Measurements from ENCODE around the gene TH. TPM values are rescaled to one million over a fixed set of nuclear protein-coding genes. Genes with fewer than 3 reads are reported as not detected.

Gene TH
- polyA plus RNA-seq, 2 of the 4 experiments (the other 2 are of a cell fraction) = not detected

GRCh38 chr11:2188745-2189144, 17.1 kb upstream of the TH start:
- 70% methylated on average over 19 of the region's 19 CpGs for WGBS (ENCODE audit: missing lambda C conversion rate)
- H3K4me3 ChIP-seq = no peak overlapping the region
- TF ChIP-seq REST (IDR thresholded peaks at IDR 0.05) (no peak), TP53 (CRISPR knock-in tag; IDR thresholded peaks at IDR 0.05) (no peak), E2F6 (IDR thresholded peaks at IDR 0.05; ENCODE audit: borderline replicate concordance, low read depth) (no peak), MAX (IDR thresholded peaks at IDR 0.05) (no peak), CHD4 (IDR thresholded peaks at IDR 0.05; ENCODE audit: borderline replicate concordance) (no peak), MAFK (IDR thresholded peaks at IDR 0.05; ENCODE audit: partially characterized antibody) (no peak), SREBF2 (IDR thresholded peaks at IDR 0.05) (no peak)
- TF ChIP-seq, protein P1, sequence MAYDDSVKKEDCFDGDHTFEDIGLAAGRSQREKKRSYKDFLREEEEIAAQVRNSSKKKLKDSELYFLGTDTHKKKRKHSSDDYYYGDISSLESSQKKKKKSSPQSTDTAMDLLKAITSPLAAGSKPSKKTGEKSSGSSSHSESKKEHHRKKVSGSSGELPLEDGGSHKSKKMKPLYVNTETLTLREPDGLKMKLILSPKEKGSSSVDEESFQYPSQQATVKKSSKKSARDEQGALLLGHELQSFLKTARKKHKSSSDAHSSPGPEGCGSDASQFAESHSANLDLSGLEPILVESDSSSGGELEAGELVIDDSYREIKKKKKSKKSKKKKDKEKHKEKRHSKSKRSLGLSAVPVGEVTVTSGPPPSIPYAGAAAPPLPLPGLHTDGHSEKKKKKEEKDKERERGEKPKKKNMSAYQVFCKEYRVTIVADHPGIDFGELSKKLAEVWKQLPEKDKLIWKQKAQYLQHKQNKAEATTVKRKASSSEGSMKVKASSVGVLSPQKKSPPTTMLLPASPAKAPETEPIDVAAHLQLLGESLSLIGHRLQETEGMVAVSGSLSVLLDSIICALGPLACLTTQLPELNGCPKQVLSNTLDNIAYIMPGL (CRISPR knock-in tag; IDR thresholded peaks at IDR 0.05; ENCODE audit: borderline replicate concordance) = no peak
- DNase-seq (ENCODE audit: low read depth in 1 of 2, low spot score in 1 of 2) (no peak), ATAC-seq (no peak), FAIRE-seq (no peak)
- ChIA-PET CTCF (interaction anchor here (1.3 to 6.9 kb wide), 2 partner anchors 232 to 312 kb away, joined by 3 to 100 read pairs; no protein-coding TSS in a partner anchor), POLR2A (interaction anchor here (0.7 kb wide), 1 partner anchor 290 kb away, joined by 5 read pairs; no protein-coding TSS in a partner anchor)
- no peaks in the 10 kb centered on the region for H3K4me1 ChIP-seq
- H3K9me3 ChIP-seq = no peaks in the 10 kb centered on the region
- H3K27ac ChIP-seq = no peak overlapping the region
- no peak overlapping the region for H3K4me2 ChIP-seq

DNA sequence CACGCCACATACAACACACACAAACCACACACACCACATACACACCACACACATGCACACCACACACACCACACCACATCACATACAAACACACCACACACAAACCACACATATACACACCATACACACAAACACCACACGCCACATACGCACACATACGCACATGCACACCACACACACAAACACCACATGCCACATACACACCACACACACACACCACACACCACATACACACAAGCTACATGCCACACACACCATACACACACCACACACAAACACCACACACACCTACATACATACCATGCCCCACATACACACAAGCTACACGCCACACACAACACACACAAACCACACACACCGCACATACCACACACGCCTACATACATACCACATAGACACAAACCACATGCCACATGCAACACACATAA, 15.7 kb upstream of the TH start:
- Histone ChIP-seq H3K4me1 (no peaks in the 10 kb centered on the region), H3K4me3 (no peak overlapping the region), H3K4me2 (peak overlapping the region; percentile 72), H3K27ac (no peak overlapping the region), H3K9me3 (no peaks in the 10 kb centered on the region)
- CTCF ChIA-PET = interaction anchor here (1.0 to 6.9 kb wide), 23 partner anchors 8 to 700 kb away, joined by 3 to 100 read pairs (median 5); partner anchors contain the start of genes C11orf21, TSPAN32 and TSSC4
- 81% methylated on average over 7 of the region's 7 CpGs for WGBS (ENCODE audit: missing lambda C conversion rate)
- ATAC-seq (no peak), DNase-seq (ENCODE audit: low read depth in 1 of 2, low spot score in 1 of 2) (no peak), FAIRE-seq (no peak)
- POLR2A ChIA-PET = no interaction called here
- TF ChIP-seq RARB (CRISPR knock-in tag; IDR thresholded peaks at IDR 0.05) (no peak), EHMT2 (IDR thresholded peaks at IDR 0.05; ENCODE audit: low read depth) (no peak)

GRCh38 chr11:2186669-2187279, 15.2 kb upstream of the TH start:
- H3K27ac ChIP-seq = peak overlapping the region in 1 of 2 experiments; percentile 69; a peak in 2 of 6 replicates
- H3K9me3 ChIP-seq = no peaks in the 10 kb centered on the region
- H3K4me3 ChIP-seq = no peak overlapping the region
- POLR2A ChIA-PET = no interaction called here
- FAIRE-seq = no peak
- CTCF ChIA-PET = interaction anchor here (0.6 to 6.9 kb wide), 43 partner anchors 8 to 706 kb away, joined by 3 to 100 read pairs (median 4); partner anchors contain the start of genes C11orf21, TSPAN32 and TSSC4
- peak overlapping the region; percentile 72 for H3K4me2 ChIP-seq
- peak; percentile 76 for DNase-seq (ENCODE audit: low read depth in 1 of 2, low spot score in 1 of 2)
- ATAC-seq = peak; percentile 72 to 92
- no peaks in the 10 kb centered on the region for H3K4me1 ChIP-seq
- WGBS (ENCODE audit: missing lambda C conversion rate) = 19% methylated on average over 19 of the region's 21 CpGs
- TF ChIP-seq SMC3 (IDR thresholded peaks at IDR 0.05) (peak; percentile 64), POLR2AphosphoS2 (conservative IDR thresholded peaks at IDR 0.05; ENCODE audit: low read length) (no peak), MAX (IDR thresholded peaks at IDR 0.05) (peak; percentile 92), MAZ (IDR thresholded peaks at IDR 0.05; ENCODE audit: borderline replicate concordance, low read depth, low read length) (no peak), BHLHE40 (IDR thresholded peaks at IDR 0.05; ENCODE audit: low read depth, low read length) (no peak), EP300 (IDR thresholded peaks at IDR 0.05) (no peak), RAD21 (conservative IDR thresholded peaks at IDR 0.05 in 1 of 2, IDR thresholded peaks at IDR 0.05 in 1 of 2) (peak; percentile 58 to 63; a peak in 4 of 5 replicates), EHF (CRISPR knock-in tag; IDR thresholded peaks at IDR 0.05) (no peak), CHD4 (IDR thresholded peaks at IDR 0.05; ENCODE audit: borderline replicate concordance) (no peak), CTCF (IDR thresholded peaks at IDR 0.05) (peak; percentile 56), HOXA7 (CRISPR knock-in tag; IDR thresholded peaks at IDR 0.05) (no peak), E2F6 (IDR thresholded peaks at IDR 0.05; ENCODE audit: borderline replicate concordance, low read depth) (0 out of 2 replicates have a peak, but pooled peaks have one; percentile 53), MYC (IDR thresholded peaks at IDR 0.05; ENCODE audit: borderline replicate concordance, low read length) (no peak)

All from A549 (cell line).